CD4-positive, alpha-beta T cell treated with Interleukin-1 beta for 1 hour (primary cell): Measurements from ENCODE around the gene SLC16A7.

Source experiments
- DNase-seq, 2 donors: peaks; one replicate each; pipeline ENCODE4 v3.0.0-alpha.2; 2020 to 2022

Gene SLC16A7

GRCh38 chr12:59595883-59596540, at the start of gene SLC16A7:
Gene SLC16A7, plus strand, starts transcription at chr12:59596029. Its CDS starts 108,773 bp downstream, at chr12:59704802.
- peak; percentile 85 to 87 for DNase-seq

- no peak for DNase-seq
Measured at GRCh38 chr12:59548930-59549329, 46.9 kb upstream of the SLC16A7 start.

GRCh38 chr12:59559696-59560095, 36.1 kb upstream of the SLC16A7 start:
- no peak for DNase-seq

- no peak for DNase-seq
Measured at GRCh38 chr12:59570145-59570544, 25.7 kb upstream of the SLC16A7 start.

- no peak for DNase-seq
Measured at GRCh38 chr12:59574406-59574805, 21.4 kb upstream of the SLC16A7 start.

GRCh38 chr12:59575826-59576225, 20.0 kb upstream of the SLC16A7 start:
- DNase-seq, result no peak

- DNase-seq, result no peak
Measured at GRCh38 chr12:59578254-59578653, 17.6 kb upstream of the SLC16A7 start.

GRCh38 chr12:59579631-59580030, 16.2 kb upstream of the SLC16A7 start:
- no peak for DNase-seq

GRCh38 chr12:59580050-59580449, 15.8 kb upstream of the SLC16A7 start:
- no peak for DNase-seq

GRCh38 chr12:59583003-59583712, 12.7 kb upstream of the SLC16A7 start:
- no peak for DNase-seq

GRCh38 chr12:59587710-59588109, 8.1 kb upstream of the SLC16A7 start:
- no peak for DNase-seq

- no peak for DNase-seq
Measured at GRCh38 chr12:59593761-59594160, 2.1 kb upstream of the SLC16A7 start.

GRCh38 chr12:59594943-59595500, 807 bp upstream of the SLC16A7 start:
- no peak for DNase-seq

- no peak for DNase-seq
Measured at GRCh38 chr12:59595565-59595882, 305 bp upstream of the SLC16A7 start.

GRCh38 chr12:59597385-59597781, 1.6 kb downstream of the SLC16A7 start:
- peak; percentile 60 to 62 for DNase-seq

GRCh38 chr12:59600171-59600570, 4.3 kb downstream of the SLC16A7 start:
- DNase-seq, result no peak

- no peak for DNase-seq
Measured at GRCh38 chr12:59603754-59604153, 7.9 kb downstream of the SLC16A7 start.

GRCh38 chr12:59612823-59613434, 17.1 kb downstream of the SLC16A7 start:
- DNase-seq, result peak in 1 of 2 donors; percentile 11

GRCh38 chr12:59615392-59616165, 19.8 kb downstream of the SLC16A7 start:
- DNase-seq, result no peak

GRCh38 chr12:59619461-59620240, 23.8 kb downstream of the SLC16A7 start:
- no peak for DNase-seq

- no peak for DNase-seq
Measured at GRCh38 chr12:59620326-59620725, 24.5 kb downstream of the SLC16A7 start.

- no peak for DNase-seq
Measured at GRCh38 chr12:59624732-59625460, 29.1 kb downstream of the SLC16A7 start.
